Liver (tissue), 3 donors: ENCODE measurements around the gene AIG1.

ENCODE experiments used
- GABPA ChIP-seq, 2 donors: IDR thresholded peaks in 1 of 2; conservative IDR thresholded peaks in 1 of 2; 2 replicates each; pipeline ENCODE4 v1.6.1; 2016; ENCODE audit warnings: antibody characterized with exemption in 2 of 2, mild to moderate bottlenecking in 1 of 2, moderate library complexity in 1 of 2
- MAX ChIP-seq: IDR thresholded peaks from 2 replicates; pipeline ENCODE4 v1.6.1; 2016; ENCODE audit warnings: antibody characterized with exemption
- RAD21 ChIP-seq, 2 donors: IDR thresholded peaks; 2 replicates each; pipeline ENCODE4 v1.6.1; 2016; ENCODE audit warnings: antibody characterized with exemption in 2 of 2, mild to moderate bottlenecking in 2 of 2
- RXRA ChIP-seq, 2 donors: IDR thresholded peaks; 2 replicates each; pipeline ENCODE4 v1.6.1; 2017 to 2018; ENCODE audit warnings: antibody characterized with exemption in 2 of 2, mild to moderate bottlenecking in 1 of 2
- SP1 ChIP-seq: IDR thresholded peaks from 2 replicates; pipeline ENCODE4 v1.6.1; 2018; ENCODE audit warnings: antibody characterized with exemption, mild to moderate bottlenecking
- TF ChIP-seq, protein P1 (sequence below): fragments of 150-350 bp; IDR thresholded peaks from 2 replicates; pipeline ENCODE4 v1.5.1; 2017; ENCODE audit warnings: improper control_type of control experiment, low read depth, low read length; ENCODE audit not compliant: missing input control
- donor health status: healthy.
- donor health status: healthy.

GRCh38 chr6:143232849-143233248 lies 172.2 kb downstream of the AIG1 start:
- peak; percentile 43 to 69 for TF ChIP-seq RAD21 (IDR thresholded peaks at IDR 0.05)
- no peak for TF ChIP-seq MAX
- TF ChIP-seq, protein P1, sequence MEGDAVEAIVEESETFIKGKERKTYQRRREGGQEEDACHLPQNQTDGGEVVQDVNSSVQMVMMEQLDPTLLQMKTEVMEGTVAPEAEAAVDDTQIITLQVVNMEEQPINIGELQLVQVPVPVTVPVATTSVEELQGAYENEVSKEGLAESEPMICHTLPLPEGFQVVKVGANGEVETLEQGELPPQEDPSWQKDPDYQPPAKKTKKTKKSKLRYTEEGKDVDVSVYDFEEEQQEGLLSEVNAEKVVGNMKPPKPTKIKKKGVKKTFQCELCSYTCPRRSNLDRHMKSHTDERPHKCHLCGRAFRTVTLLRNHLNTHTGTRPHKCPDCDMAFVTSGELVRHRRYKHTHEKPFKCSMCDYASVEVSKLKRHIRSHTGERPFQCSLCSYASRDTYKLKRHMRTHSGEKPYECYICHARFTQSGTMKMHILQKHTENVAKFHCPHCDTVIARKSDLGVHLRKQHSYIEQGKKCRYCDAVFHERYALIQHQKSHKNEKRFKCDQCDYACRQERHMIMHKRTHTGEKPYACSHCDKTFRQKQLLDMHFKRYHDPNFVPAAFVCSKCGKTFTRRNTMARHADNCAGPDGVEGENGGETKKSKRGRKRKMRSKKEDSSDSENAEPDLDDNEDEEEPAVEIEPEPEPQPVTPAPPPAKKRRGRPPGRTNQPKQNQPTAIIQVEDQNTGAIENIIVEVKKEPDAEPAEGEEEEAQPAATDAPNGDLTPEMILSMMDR, result peak; percentile 39
- no peak for TF ChIP-seq GABPA (IDR thresholded peaks at IDR 0.05 in 1 of 2, conservative IDR thresholded peaks at IDR 0.05 in 1 of 2)
- no peak for TF ChIP-seq RXRA (IDR thresholded peaks at IDR 0.05)
- no peak for TF ChIP-seq SP1
